Smooth muscle cell of the coronary artery (primary cell): Measurements from ENCODE around the gene CCDC97. TPM values are rescaled to one million over a fixed set of nuclear protein-coding genes. Genes with fewer than 3 reads are reported as not detected.

ENCODE experiments used
- total RNA-seq: library from RNA; depleted of rRNA; stranded (reverse); fragments of >200 nt; gene quantifications from 2 replicates; pipeline ENCODE4 v1.2.3, GENCODE V29; 2014; ENCODE audit warnings: low replicate concordance

The CCDC97 gene
- 5.6 and 9.5 TPM in 2 replicates for total RNA-seq

GRCh38 chr19:41310033-41310831 is at the start of gene CCDC97:
Gene CCDC97 (plus strand): TSS chr19:41310172. CDS start chr19:41310311, 139 bp downstream.

GRCh38 chr19:41263850-41264580 is 46.0 kb upstream of the CCDC97 start, which contains the start of gene HNRNPUL1:
Gene HNRNPUL1 (plus strand): TSS chr19:41264372. CDS start chr19:41264504, 132 bp downstream.

GRCh38 chr19:41353466-41354342 is 43.7 kb downstream of the CCDC97 start, which contains the start of gene TGFB1:
Gene TGFB1 (minus strand): TSS chr19:41353922. CDS start chr19:41353044, 878 bp downstream.

GRCh38 chr19:41363753-41364523 is 54.0 kb downstream of the CCDC97 start, which contains the start of gene B9D2:
Gene B9D2 (minus strand): TSS chr19:41364149. CDS start chr19:41363519, 630 bp downstream.

Other genes with a start within 250 kb of the CCDC97 start
- gene CYP2A13, start 221.7 kb upstream of the CCDC97 start, total RNA-seq, result not detected in 2 replicates
- not detected in 2 replicates for gene CYP2F1, start 195.7 kb upstream of the CCDC97 start, total RNA-seq
- gene CYP2S1, start 117.0 kb upstream of the CCDC97 start, total RNA-seq, result 1.8 TPM in 1 of 2 replicates, not detected in the other
- gene AXL, start 90.9 kb upstream of the CCDC97 start, total RNA-seq, result 85.9 and 136 TPM in 2 replicates
- 29.7 and 56.8 TPM in 2 replicates for gene HNRNPUL1, start 45.8 kb upstream of the CCDC97 start, total RNA-seq
- gene TGFB1, start 43.8 kb downstream of the CCDC97 start, total RNA-seq, result 8.9 and 24.4 TPM in 2 replicates
- 5.3 and 6.0 TPM in 2 replicates for gene B9D2, start 54.0 kb downstream of the CCDC97 start, total RNA-seq
- gene TMEM91, start 66.4 kb downstream of the CCDC97 start, total RNA-seq, result 2.3 and 6.1 TPM in 2 replicates
- gene EXOSC5, start 87.2 kb downstream of the CCDC97 start, total RNA-seq, result 8.2 and 12.7 TPM in 2 replicates
- 27.8 and 46.7 TPM in 2 replicates for gene BCKDHA, start 87.6 kb downstream of the CCDC97 start, total RNA-seq
- gene B3GNT8, start 117.2 kb downstream of the CCDC97 start, total RNA-seq, result 0.60 and 3.6 TPM in 2 replicates
- gene DMAC2, start 129.7 kb downstream of the CCDC97 start, total RNA-seq, result 23.9 and 33.8 TPM in 2 replicates
- gene ERICH4, start 133.0 kb downstream of the CCDC97 start, total RNA-seq, result not detected in 2 replicates